Natural killer cell (primary cell): ENCODE measurements around the gene PEX14. TPM values are rescaled to one million over a fixed set of nuclear protein-coding genes. Genes with fewer than 3 reads are reported as not detected.

ENCODE experiments used
- ATAC-seq, 3 donors: fragments of 150-1000 bp in 2 of 3; fragments of 200-7000 bp in 1 of 3; cut with Tn5 transposase; 1 replicate in 1 of 3; 2 replicates in 2 of 3; pipeline ENCODE4 v1.10.0; 2021; ENCODE audit warnings: mild to moderate bottlenecking in 2 of 3, moderate library complexity in 2 of 3
- DNase-seq, 2 donors: peaks; one replicate each; pipeline versions ENCODE4 v3.0.0 to v3.0.0-alpha.2; 2013 to 2021; ENCODE audit warnings: mixed read lengths in 1 of 2
- H3K27ac ChIP-seq: one replicate; pipeline ENCODE4 v1.5.1; 2013; ENCODE audit warnings: mild to moderate bottlenecking, low read length
- H3K27me3 ChIP-seq: one replicate; pipeline ENCODE4 v1.6.1; 2013; ENCODE audit warnings: low read length; ENCODE audit not compliant: control insufficient read depth, insufficient read depth
- H3K36me3 ChIP-seq: one replicate; pipeline ENCODE4 v1.6.1; 2013; ENCODE audit warnings: low read length; ENCODE audit not compliant: control insufficient read depth, insufficient read depth
- H3K4me1 ChIP-seq: one replicate; pipeline ENCODE4 v1.6.1; 2013; ENCODE audit warnings: low read length; ENCODE audit not compliant: control insufficient read depth, insufficient read depth
- H3K4me3 ChIP-seq: one replicate; pipeline ENCODE4 v1.5.1; 2013; ENCODE audit warnings: low read length
- H3K9me3 ChIP-seq: one replicate; pipeline ENCODE4 v1.6.1; 2013; ENCODE audit warnings: low read length; ENCODE audit not compliant: control insufficient read depth, insufficient read depth
- H3K27ac Mint-ChIP-seq, 2 donors: one replicate each; pipeline ENCODE4 v1.8.0; 2022; ENCODE audit warnings: mild to moderate bottlenecking in 2 of 2, mixed read lengths in 2 of 2, moderate library complexity in 1 of 2
- H3K27me3 Mint-ChIP-seq, 2 donors: one replicate each; pipeline ENCODE4 v1.8.0; 2022; ENCODE audit warnings: low read depth in 2 of 2, mixed read lengths in 2 of 2
- H3K36me3 Mint-ChIP-seq: one replicate; pipeline ENCODE4 v1.8.0; 2022; ENCODE audit warnings: mixed read lengths
- H3K4me1 Mint-ChIP-seq, 2 donors: one replicate each; pipeline ENCODE4 v1.8.0; 2022; ENCODE audit warnings: mixed read lengths in 2 of 2
- H3K4me3 Mint-ChIP-seq: one replicate; pipeline ENCODE4 v1.8.0; 2022; ENCODE audit warnings: mild to moderate bottlenecking, moderate library complexity, mixed read lengths
- H3K9me3 Mint-ChIP-seq, 2 donors: one replicate each; pipeline ENCODE4 v1.8.0; 2022; ENCODE audit warnings: mixed read lengths in 2 of 2
- CTCF ChIP-seq: fragments of 200-600 bp; IDR thresholded peaks from one replicate; pipeline ENCODE4 v1.8.0; 2022; ENCODE audit warnings: antibody characterized with exemption
- WGBS: methylation state at CpG from one replicate; pipeline ENCODE4 v1.1.7; 2013; ENCODE audit warnings: missing lambda C conversion rate; ENCODE audit not compliant: insufficient coverage; 5-methylcytosine and 5-hydroxymethylcytosine counted together
- intact Hi-C: fragments of 100-400 bp; cut with micrococcal nuclease; formaldehyde crosslinking; loops from one replicate; pipeline ENCODE4 v1.14.2; 2022
- total RNA-seq, 4 donors: library from RNA; stranded (reverse); fragments of 120-200 nt in 1 of 4; gene quantifications; one replicate each; pipeline versions ENCODE4 v1.2.3 to v1.2.4, GENCODE V29; 2013 to 2022

Gene PEX14
- total RNA-seq, 3 donors from 2014 or later (not counting 1 experiment from before 2014, with no cell fraction given): 21.4 to 27.3 (median 24.1) TPM

- Histone ChIP-seq H3K36me3 (no peaks in the 10 kb centered on the region), H3K4me1 (peaks cover 44% of the 10 kb centered on the region), H3K4me3 (no peak overlapping the region), H3K27me3 (no peaks in the 10 kb centered on the region), H3K27ac (no peak overlapping the region), H3K9me3 (no peaks in the 10 kb centered on the region)
- Mint-ChIP-seq H3K9me3 (no peaks in the 10 kb centered on the region), H3K4me1 (peaks cover 49 to 67% of the 10 kb centered on the region in 2 donors), H3K36me3 (no peaks in the 10 kb centered on the region), H3K4me3 (no peak overlapping the region), H3K27ac (peak overlapping the region; percentile 78 to 96), H3K27me3 (no peaks in the 10 kb centered on the region)
- ATAC-seq (no peak), DNase-seq (no peak)
- no peak for TF ChIP-seq CTCF
- intact Hi-C loops: no loop called here
- WGBS: 85% methylated on average over 6 of the region's 6 CpGs
These were observed 41.4 kb downstream of the PEX14 start for GRCh38 chr1:10515976-10516750.

- Mint-ChIP-seq H3K36me3 (no peaks in the 10 kb centered on the region), H3K4me1 (peaks cover 49 to 64% of the 10 kb centered on the region in 2 donors), H3K27me3 (no peaks in the 10 kb centered on the region), H3K27ac (peak overlapping the region; percentile 36 to 78), H3K9me3 (no peaks in the 10 kb centered on the region), H3K4me3 (peak overlapping the region; percentile 25)
- no peaks in the 10 kb centered on the region for H3K27me3 ChIP-seq
- TF ChIP-seq CTCF: no peak
- ATAC-seq (no peak), DNase-seq (no peak)
- H3K27ac ChIP-seq: no peak overlapping the region
- peaks cover 35% of the 10 kb centered on the region for H3K4me1 ChIP-seq
- H3K4me3 ChIP-seq: no peak overlapping the region
- intact Hi-C loops: no loop called here
- WGBS: 93% methylated on average over 8 of the region's 8 CpGs
- no peaks in the 10 kb centered on the region for H3K9me3 ChIP-seq
- no peaks in the 10 kb centered on the region for H3K36me3 ChIP-seq
These were observed 42.4 kb downstream of the PEX14 start for GRCh38 chr1:10516925-10517676.

- WGBS: 98% methylated on average over 2 of the region's 2 CpGs
- no peak for ATAC-seq
- Mint-ChIP-seq H3K4me3 (no peak overlapping the region), H3K9me3 (no peaks in the 10 kb centered on the region), H3K27ac (peak overlapping the region; percentile 36 to 49), H3K36me3 (no peaks in the 10 kb centered on the region), H3K27me3 (no peaks in the 10 kb centered on the region), H3K4me1 (peaks cover 50 to 65% of the 10 kb centered on the region in 2 donors)
- Histone ChIP-seq H3K4me3 (no peak overlapping the region), H3K4me1 (peaks cover 30% of the 10 kb centered on the region), H3K27me3 (no peaks in the 10 kb centered on the region), H3K36me3 (no peaks in the 10 kb centered on the region), H3K27ac (no peak overlapping the region), H3K9me3 (no peaks in the 10 kb centered on the region)
- no peak for DNase-seq
- intact Hi-C loops: no loop called here
- no peak for TF ChIP-seq CTCF
These were observed 42.9 kb downstream of the PEX14 start for GRCh38 chr1:10517677-10517982.
